ENCODE data around the gene NME5.

NME5 gene

GRCh38 chr5:138102454-138103318 is 36.5 kb downstream of the NME5 start:
- H3K9ac ChIP-seq (ENCODE audit: low read depth, low read length) = no peak overlapping the region
- peaks cover 15% of the 10 kb centered on the region for H3K4me1 ChIP-seq (ENCODE audit: control insufficient read depth, insufficient read depth, low read length)
- no peak overlapping the region for H3K4me3 ChIP-seq (ENCODE audit: low read depth, low read length)
- peak overlapping the region; percentile 82 for H3K27ac ChIP-seq (ENCODE audit: low read depth, low read length)
- no peaks in the 10 kb centered on the region for H3K36me3 ChIP-seq (ENCODE audit: control insufficient read depth, insufficient read depth, low read length)
- no peaks in the 10 kb centered on the region for H3K9me3 ChIP-seq (ENCODE audit: control insufficient read depth, insufficient read depth, low read length)
- H3K27me3 ChIP-seq (ENCODE audit: control insufficient read depth, insufficient read depth, low read length) = peaks cover 31% of the 10 kb centered on the region

- H3K4me1 ChIP-seq (ENCODE audit: control insufficient read depth, insufficient read depth, low read length) = peaks cover 45% of the 10 kb centered on the region
- H3K4me3 ChIP-seq (ENCODE audit: low read depth, low read length) = no peak overlapping the region
- no peak overlapping the region for H3K27ac ChIP-seq (ENCODE audit: low read depth, low read length)
- no peaks in the 10 kb centered on the region for H3K36me3 ChIP-seq (ENCODE audit: control insufficient read depth, insufficient read depth, low read length)
- no peaks in the 10 kb centered on the region for H3K9me3 ChIP-seq (ENCODE audit: control insufficient read depth, insufficient read depth, low read length)
- H3K27me3 ChIP-seq (ENCODE audit: control insufficient read depth, insufficient read depth, low read length) = peaks cover 73% of the 10 kb centered on the region
- H3K9ac ChIP-seq (ENCODE audit: low read depth, low read length) = no peak overlapping the region
Observed at GRCh38 chr5:138096997-138097828, 42.0 kb downstream of the NME5 start.

- Histone ChIP-seq H3K9ac (ENCODE audit: low read depth, low read length) (no peak overlapping the region), H3K9me3 (ENCODE audit: control insufficient read depth, insufficient read depth, low read length) (no peaks in the 10 kb centered on the region), H3K4me3 (ENCODE audit: low read depth, low read length) (no peak overlapping the region), H3K27ac (ENCODE audit: low read depth, low read length) (peak overlapping the region; percentile 86), H3K36me3 (ENCODE audit: control insufficient read depth, insufficient read depth, low read length) (no peaks in the 10 kb centered on the region), H3K4me1 (ENCODE audit: control insufficient read depth, insufficient read depth, low read length) (peaks cover 50% of the 10 kb centered on the region), H3K27me3 (ENCODE audit: control insufficient read depth, insufficient read depth, low read length) (peaks cover 76% of the 10 kb centered on the region)
Observed at GRCh38 chr5:138096363-138096762, 42.9 kb downstream of the NME5 start.

- Histone ChIP-seq H3K27ac (ENCODE audit: low read depth, low read length) (peak overlapping the region; percentile 86), H3K9ac (ENCODE audit: low read depth, low read length) (no peak overlapping the region), H3K27me3 (ENCODE audit: control insufficient read depth, insufficient read depth, low read length) (peaks cover 85% of the 10 kb centered on the region), H3K4me1 (ENCODE audit: control insufficient read depth, insufficient read depth, low read length) (peaks cover 50% of the 10 kb centered on the region), H3K36me3 (ENCODE audit: control insufficient read depth, insufficient read depth, low read length) (no peaks in the 10 kb centered on the region), H3K9me3 (ENCODE audit: control insufficient read depth, insufficient read depth, low read length) (no peaks in the 10 kb centered on the region), H3K4me3 (ENCODE audit: low read depth, low read length) (peak overlapping the region; percentile 41)
Observed at GRCh38 chr5:138095100-138095907, 43.9 kb downstream of the NME5 start.

- Histone ChIP-seq H3K27me3 (ENCODE audit: control insufficient read depth, insufficient read depth, low read length) (peaks cover 86% of the 10 kb centered on the region), H3K27ac (ENCODE audit: low read depth, low read length) (no peak overlapping the region), H3K4me3 (ENCODE audit: low read depth, low read length) (no peak overlapping the region), H3K4me1 (ENCODE audit: control insufficient read depth, insufficient read depth, low read length) (peaks cover 50% of the 10 kb centered on the region), H3K9me3 (ENCODE audit: control insufficient read depth, insufficient read depth, low read length) (no peaks in the 10 kb centered on the region), H3K36me3 (ENCODE audit: control insufficient read depth, insufficient read depth, low read length) (no peaks in the 10 kb centered on the region), H3K9ac (ENCODE audit: low read depth, low read length) (no peak overlapping the region)
Observed at GRCh38 chr5:138093036-138093435, 46.2 kb downstream of the NME5 start.

- peaks cover 48% of the 10 kb centered on the region for H3K4me1 ChIP-seq (ENCODE audit: control insufficient read depth, insufficient read depth, low read length)
- peak overlapping the region; percentile 35 for H3K27ac ChIP-seq (ENCODE audit: low read depth, low read length)
- H3K9ac ChIP-seq (ENCODE audit: low read depth, low read length) = no peak overlapping the region
- no peaks in the 10 kb centered on the region for H3K36me3 ChIP-seq (ENCODE audit: control insufficient read depth, insufficient read depth, low read length)
- H3K27me3 ChIP-seq (ENCODE audit: control insufficient read depth, insufficient read depth, low read length) = peaks cover 84% of the 10 kb centered on the region
- H3K9me3 ChIP-seq (ENCODE audit: control insufficient read depth, insufficient read depth, low read length) = no peaks in the 10 kb centered on the region
- peak overlapping the region; percentile 30; the same call in 1 of the 2 replicates for H3K4me3 ChIP-seq (ENCODE audit: low read depth, low read length)
Observed at GRCh38 chr5:138092301-138092700, 46.9 kb downstream of the NME5 start.

- Histone ChIP-seq H3K36me3 (ENCODE audit: control insufficient read depth, insufficient read depth, low read length) (no peaks in the 10 kb centered on the region), H3K9ac (ENCODE audit: low read depth, low read length) (no peak overlapping the region), H3K4me3 (ENCODE audit: low read depth, low read length) (peak overlapping the region; percentile 30; the same call in 1 of the 2 replicates), H3K9me3 (ENCODE audit: control insufficient read depth, insufficient read depth, low read length) (no peaks in the 10 kb centered on the region), H3K4me1 (ENCODE audit: control insufficient read depth, insufficient read depth, low read length) (peaks cover 45% of the 10 kb centered on the region), H3K27ac (ENCODE audit: low read depth, low read length) (peak overlapping the region; percentile 35), H3K27me3 (ENCODE audit: control insufficient read depth, insufficient read depth, low read length) (peaks cover 78% of the 10 kb centered on the region)
Observed at GRCh38 chr5:138091685-138092084, 47.5 kb downstream of the NME5 start.

GRCh38 chr5:138083702-138084101 is 55.5 kb downstream of the NME5 start, which contains the start of gene WNT8A:
Gene WNT8A, plus strand, starts transcription at chr5:138084033. Its CDS starts 95 bp downstream, at chr5:138084128.
- Histone ChIP-seq H3K9me3 (ENCODE audit: control insufficient read depth, insufficient read depth, low read length) (no peaks in the 10 kb centered on the region), H3K27ac (ENCODE audit: low read depth, low read length) (no peak within 1 kb of the TSS), H3K9ac (ENCODE audit: low read depth, low read length) (no peak within 1 kb of the TSS), H3K4me3 (ENCODE audit: low read depth, low read length) (no peak within 1 kb of the TSS), H3K27me3 (ENCODE audit: control insufficient read depth, insufficient read depth, low read length) (peaks cover 13% of the 10 kb centered on the region), H3K4me1 (ENCODE audit: control insufficient read depth, insufficient read depth, low read length) (peaks cover 11% of the 10 kb centered on the region), H3K36me3 (ENCODE audit: control insufficient read depth, insufficient read depth, low read length) (no peaks in the 10 kb centered on the region)

GRCh38 chr5:138082033-138082432 is 57.2 kb downstream of the NME5 start:
- Histone ChIP-seq H3K9ac (ENCODE audit: low read depth, low read length) (no peak overlapping the region), H3K27ac (ENCODE audit: low read depth, low read length) (no peak overlapping the region), H3K36me3 (ENCODE audit: control insufficient read depth, insufficient read depth, low read length) (no peaks in the 10 kb centered on the region), H3K4me1 (ENCODE audit: control insufficient read depth, insufficient read depth, low read length) (peaks cover 26% of the 10 kb centered on the region), H3K4me3 (ENCODE audit: low read depth, low read length) (no peak overlapping the region), H3K27me3 (ENCODE audit: control insufficient read depth, insufficient read depth, low read length) (peaks cover 3% of the 10 kb centered on the region; the same call in 1 of the 2 replicates), H3K9me3 (ENCODE audit: control insufficient read depth, insufficient read depth, low read length) (no peaks in the 10 kb centered on the region)

- no peak overlapping the region for H3K4me3 ChIP-seq (ENCODE audit: low read depth, low read length)
- H3K9ac ChIP-seq (ENCODE audit: low read depth, low read length) = no peak overlapping the region
- H3K9me3 ChIP-seq (ENCODE audit: control insufficient read depth, insufficient read depth, low read length) = no peaks in the 10 kb centered on the region
- peak overlapping the region; percentile 5 for H3K27ac ChIP-seq (ENCODE audit: low read depth, low read length)
- peaks cover 15% of the 10 kb centered on the region for H3K4me1 ChIP-seq (ENCODE audit: control insufficient read depth, insufficient read depth, low read length)
- no peaks in the 10 kb centered on the region for H3K36me3 ChIP-seq (ENCODE audit: control insufficient read depth, insufficient read depth, low read length)
- peaks cover 3% of the 10 kb centered on the region; the same call in 1 of the 2 replicates for H3K27me3 ChIP-seq (ENCODE audit: control insufficient read depth, insufficient read depth, low read length)
Observed at GRCh38 chr5:138078006-138078643, 61.1 kb downstream of the NME5 start.
